ENCODE results near the gene RALGPS1.
A peak's percentile ranks its signal among the peaks of the same experiment; 100 is the strongest.

RALGPS1 gene

DNA sequence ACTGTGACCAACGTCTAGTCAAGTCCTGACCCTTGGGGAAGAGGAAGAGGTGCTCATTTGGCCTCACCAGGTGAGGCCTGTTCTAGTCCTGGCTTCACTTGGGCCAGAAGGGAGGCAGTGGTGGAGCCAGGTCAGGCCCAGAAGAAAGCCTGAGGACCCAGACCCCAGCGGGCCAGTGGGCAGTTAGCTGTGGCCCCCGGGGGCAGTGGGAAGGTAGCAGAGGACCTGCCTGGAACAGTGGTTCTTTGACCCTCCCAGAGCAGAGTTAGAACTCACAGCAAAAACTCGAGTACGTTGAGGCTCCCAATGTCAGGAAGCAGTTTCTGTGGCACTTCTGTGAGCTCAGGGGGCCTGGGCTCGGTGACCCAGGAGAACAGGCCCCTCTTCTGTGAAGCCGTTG is 284.0 kb downstream of the RALGPS1 start:
- Histone ChIP-seq H3K4me1 (ENCODE audit: low read length) (peaks cover 5% of the 10 kb centered on the region), H3K9me3 (replicated peaks; ENCODE audit: insufficient read depth, low read length) (no peaks in the 10 kb centered on the region), H3K9me2 (replicated peaks; ENCODE audit: insufficient read depth, low read length) (no peaks in the 10 kb centered on the region), H3K9ac (ENCODE audit: low read length) (no peak overlapping the region), H3K36me3 (replicated peaks; ENCODE audit: insufficient read depth, low read length) (no peaks in the 10 kb centered on the region), H3K4me2 (ENCODE audit: low read depth, low read length) (0 out of 2 replicates have a peak overlapping the region, but pooled peaks have one; percentile 15), H3K27me3 (replicated peaks; ENCODE audit: insufficient read depth, low read length) (no peaks in the 10 kb centered on the region), H4K20me1 (ENCODE audit: insufficient read depth, low read length) (no peaks in the 10 kb centered on the region), H3F3A (ENCODE audit: insufficient read depth, low read length) (no peaks in the 10 kb centered on the region), H3K4me3 (ENCODE audit: low read length) (no peak overlapping the region), H2AFZ (ENCODE audit: low read length) (no peak overlapping the region), H3K27ac (ENCODE audit: low read length) (no peak overlapping the region), H3K79me2 (ENCODE audit: low read length) (no peaks in the 10 kb centered on the region)
- DNase-seq, result no peak
- TF ChIP-seq, protein P1, sequence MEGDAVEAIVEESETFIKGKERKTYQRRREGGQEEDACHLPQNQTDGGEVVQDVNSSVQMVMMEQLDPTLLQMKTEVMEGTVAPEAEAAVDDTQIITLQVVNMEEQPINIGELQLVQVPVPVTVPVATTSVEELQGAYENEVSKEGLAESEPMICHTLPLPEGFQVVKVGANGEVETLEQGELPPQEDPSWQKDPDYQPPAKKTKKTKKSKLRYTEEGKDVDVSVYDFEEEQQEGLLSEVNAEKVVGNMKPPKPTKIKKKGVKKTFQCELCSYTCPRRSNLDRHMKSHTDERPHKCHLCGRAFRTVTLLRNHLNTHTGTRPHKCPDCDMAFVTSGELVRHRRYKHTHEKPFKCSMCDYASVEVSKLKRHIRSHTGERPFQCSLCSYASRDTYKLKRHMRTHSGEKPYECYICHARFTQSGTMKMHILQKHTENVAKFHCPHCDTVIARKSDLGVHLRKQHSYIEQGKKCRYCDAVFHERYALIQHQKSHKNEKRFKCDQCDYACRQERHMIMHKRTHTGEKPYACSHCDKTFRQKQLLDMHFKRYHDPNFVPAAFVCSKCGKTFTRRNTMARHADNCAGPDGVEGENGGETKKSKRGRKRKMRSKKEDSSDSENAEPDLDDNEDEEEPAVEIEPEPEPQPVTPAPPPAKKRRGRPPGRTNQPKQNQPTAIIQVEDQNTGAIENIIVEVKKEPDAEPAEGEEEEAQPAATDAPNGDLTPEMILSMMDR (IDR thresholded peaks at IDR 0.05; ENCODE audit: low read length), result no peak
- TF ChIP-seq EZH2phosphoT487 (IDR thresholded peaks at IDR 0.05; ENCODE audit: low read length) (no peak), EZH2 (optimal IDR thresholded peaks at IDR 0.05; ENCODE audit: low read depth, low read length) (no peak)

DNA sequence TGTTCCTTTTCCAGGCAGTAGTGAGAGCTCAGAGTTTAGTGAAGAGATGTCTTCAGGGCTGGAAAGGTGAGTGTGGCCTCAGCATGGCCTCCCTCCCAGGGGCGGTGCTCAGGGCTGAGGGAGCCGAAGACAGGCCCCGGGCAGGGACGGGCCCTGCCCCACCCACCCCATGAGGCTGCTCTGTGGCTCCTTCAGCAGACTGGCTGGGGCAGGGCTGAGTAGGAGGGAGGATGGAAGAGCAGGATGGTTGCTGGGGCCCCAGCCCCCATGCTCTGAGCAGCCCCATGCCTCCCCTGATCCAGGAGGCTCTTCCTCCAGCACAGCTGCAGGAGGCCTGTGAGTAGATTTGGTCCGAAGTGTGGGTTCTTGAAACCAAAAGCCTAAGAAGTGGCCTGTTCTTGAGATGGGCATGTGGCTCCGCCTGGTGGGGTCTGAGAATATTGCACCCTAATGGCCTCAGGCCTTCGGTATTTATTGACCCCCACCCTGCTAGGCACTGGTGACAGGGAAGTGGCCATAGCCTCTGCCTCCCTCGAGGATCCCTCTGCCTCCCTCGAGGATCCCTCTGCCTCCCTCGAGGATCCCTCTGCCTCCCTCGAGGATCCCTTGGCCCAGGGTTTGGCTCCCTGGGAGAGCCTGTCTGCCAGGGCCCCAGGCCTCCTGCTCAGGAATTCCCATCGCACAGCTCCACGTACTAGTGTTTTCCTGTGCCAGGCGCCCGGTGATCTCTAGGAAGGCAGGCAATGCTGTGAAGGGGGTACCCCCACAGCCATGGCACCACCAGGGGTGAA is 284.6 kb downstream of the RALGPS1 start:
- Histone ChIP-seq H4K20me1 (ENCODE audit: insufficient read depth, low read length) (no peaks in the 10 kb centered on the region), H3K9ac (ENCODE audit: low read length) (no peak overlapping the region), H3K27me3 (replicated peaks; ENCODE audit: insufficient read depth, low read length) (no peaks in the 10 kb centered on the region), H3K4me1 (ENCODE audit: low read length) (peaks cover 5% of the 10 kb centered on the region), H2AFZ (ENCODE audit: low read length) (no peak overlapping the region), H3F3A (ENCODE audit: insufficient read depth, low read length) (no peaks in the 10 kb centered on the region), H3K9me2 (replicated peaks; ENCODE audit: insufficient read depth, low read length) (no peaks in the 10 kb centered on the region), H3K79me2 (ENCODE audit: low read length) (no peaks in the 10 kb centered on the region), H3K36me3 (replicated peaks; ENCODE audit: insufficient read depth, low read length) (no peaks in the 10 kb centered on the region), H3K9me3 (replicated peaks; ENCODE audit: insufficient read depth, low read length) (no peaks in the 10 kb centered on the region), H3K4me3 (ENCODE audit: low read length) (no peak overlapping the region), H3K4me2 (ENCODE audit: low read depth, low read length) (peak overlapping the region; percentile 15; the same call in 1 of the 2 replicates), H3K27ac (ENCODE audit: low read length) (no peak overlapping the region)
- DNase-seq, result peak; percentile 82
- TF ChIP-seq, protein P1 (IDR thresholded peaks at IDR 0.05; ENCODE audit: low read length), result peak; percentile 84
- TF ChIP-seq EZH2 (optimal IDR thresholded peaks at IDR 0.05; ENCODE audit: low read depth, low read length) (no peak), EZH2phosphoT487 (IDR thresholded peaks at IDR 0.05; ENCODE audit: low read length) (no peak)

DNA sequence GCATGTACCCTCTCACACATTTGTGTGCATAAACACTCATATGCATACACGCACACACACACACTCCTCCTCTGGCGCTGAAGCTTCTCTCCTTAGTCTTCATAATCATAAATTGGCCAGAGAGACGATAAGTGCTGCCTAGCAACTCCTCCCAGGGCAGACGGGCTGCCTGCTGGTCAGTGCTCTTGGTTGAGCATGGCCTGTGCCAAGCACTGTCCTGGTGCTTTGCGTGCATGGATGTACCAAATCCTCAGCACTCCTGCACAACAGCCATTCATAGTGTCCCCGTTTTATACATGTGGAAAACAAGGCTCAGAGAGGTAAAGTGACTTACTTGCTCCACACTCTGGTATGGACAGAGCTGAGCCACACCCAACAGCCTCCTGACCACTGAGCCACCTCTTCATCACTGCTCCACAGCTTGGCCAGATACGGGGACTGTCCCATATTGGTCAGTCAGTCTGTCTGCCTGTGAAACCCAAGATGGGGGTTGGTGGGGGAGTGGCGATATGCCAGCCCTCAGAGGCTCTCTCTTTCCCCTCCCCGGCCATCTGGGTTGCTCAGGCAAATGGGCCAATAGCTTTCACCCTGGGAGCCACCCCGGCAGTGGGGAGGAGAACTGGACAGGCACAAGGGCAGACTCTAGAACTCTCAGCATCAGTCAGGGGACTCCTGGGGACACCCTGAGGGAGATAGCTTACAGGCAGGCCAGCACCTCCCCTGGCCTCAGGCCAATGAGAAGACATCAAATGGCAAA is 285.7 kb downstream of the RALGPS1 start:
- Histone ChIP-seq H3F3A (ENCODE audit: insufficient read depth, low read length) (no peaks in the 10 kb centered on the region), H3K79me2 (ENCODE audit: low read length) (no peaks in the 10 kb centered on the region), H2AFZ (ENCODE audit: low read length) (no peak overlapping the region), H3K27ac (ENCODE audit: low read length) (no peak overlapping the region), H4K20me1 (ENCODE audit: insufficient read depth, low read length) (no peaks in the 10 kb centered on the region), H3K4me2 (ENCODE audit: low read depth, low read length) (no peak overlapping the region), H3K9ac (ENCODE audit: low read length) (no peak overlapping the region), H3K4me3 (ENCODE audit: low read length) (no peak overlapping the region), H3K27me3 (replicated peaks; ENCODE audit: insufficient read depth, low read length) (no peaks in the 10 kb centered on the region), H3K36me3 (replicated peaks; ENCODE audit: insufficient read depth, low read length) (no peaks in the 10 kb centered on the region), H3K9me2 (replicated peaks; ENCODE audit: insufficient read depth, low read length) (no peaks in the 10 kb centered on the region), H3K4me1 (ENCODE audit: low read length) (peaks cover 5% of the 10 kb centered on the region), H3K9me3 (replicated peaks; ENCODE audit: insufficient read depth, low read length) (no peaks in the 10 kb centered on the region)
- no peak for DNase-seq
- TF ChIP-seq EZH2 (optimal IDR thresholded peaks at IDR 0.05; ENCODE audit: low read depth, low read length), result no peak
- TF ChIP-seq, protein P1 (IDR thresholded peaks at IDR 0.05; ENCODE audit: low read length), result no peak
- no peak for TF ChIP-seq EZH2phosphoT487 (IDR thresholded peaks at IDR 0.05; ENCODE audit: low read length)
